Fibroblast of peridontal ligament (primary cell): ENCODE measurements around the gene YWHAQ.
"Not testable (repeated sequence)": the region's sequence is repeated elsewhere in the genome, so short reads cannot be mapped to it uniquely, and the experiment has no call there.

Source experiments
- DNase-seq: peaks from one replicate; pipeline ENCODE4 v3.0.0-alpha.2; 2010; ENCODE audit errors: extremely low read depth

YWHAQ gene

GRCh38 chr2:9631878-9632700 is 1.3 kb upstream of the YWHAQ start:
- peak; percentile 30 for DNase-seq

- no peak for DNase-seq
Observed at GRCh38 chr2:9631553-9631819, 689 bp upstream of the YWHAQ start.

GRCh38 chr2:9630117-9630735 is 571 bp downstream of the YWHAQ start:
- DNase-seq, result peak; percentile 49

- DNase-seq, result peak; percentile 57
Observed at GRCh38 chr2:9629222-9630116, 1.3 kb downstream of the YWHAQ start.

GRCh38 chr2:9627310-9627709 is 3.5 kb downstream of the YWHAQ start:
- DNase-seq, result peak; percentile 24

GRCh38 chr2:9623151-9623550 is 7.6 kb downstream of the YWHAQ start:
- peak; percentile 23 for DNase-seq

GRCh38 chr2:9621655-9622054 is 9.1 kb downstream of the YWHAQ start:
- DNase-seq, result not testable (repeated sequence)

GRCh38 chr2:9618410-9618809 is 12.4 kb downstream of the YWHAQ start:
- DNase-seq, result no peak

- peak; percentile 56 for DNase-seq
Observed at GRCh38 chr2:9617749-9618148, 13.0 kb downstream of the YWHAQ start.

GRCh38 chr2:9617296-9617695 is 13.5 kb downstream of the YWHAQ start:
- no peak for DNase-seq

GRCh38 chr2:9614562-9614961 is 16.2 kb downstream of the YWHAQ start:
- no peak for DNase-seq

GRCh38 chr2:9613291-9613690 is 17.5 kb downstream of the YWHAQ start:
- peak; percentile 95 for DNase-seq

GRCh38 chr2:9611549-9611912 is 19.3 kb downstream of the YWHAQ start:
- not testable (repeated sequence) for DNase-seq

GRCh38 chr2:9610781-9611548 is 19.8 kb downstream of the YWHAQ start:
- DNase-seq, result peak; percentile 43

- not testable (repeated sequence) for DNase-seq
Observed at GRCh38 chr2:9608491-9608890, 22.3 kb downstream of the YWHAQ start.

- no peak for DNase-seq
Observed at GRCh38 chr2:9602412-9602811, 28.4 kb downstream of the YWHAQ start.

GRCh38 chr2:9601397-9601796 is 29.4 kb downstream of the YWHAQ start:
- DNase-seq, result no peak

GRCh38 chr2:9599430-9599829 is 31.4 kb downstream of the YWHAQ start:
- DNase-seq, result no peak

GRCh38 chr2:9596621-9597311 is 34.0 kb downstream of the YWHAQ start:
- DNase-seq, result no peak

- DNase-seq, result no peak
Observed at GRCh38 chr2:9595746-9596145, 35.1 kb downstream of the YWHAQ start.

- not testable (repeated sequence) for DNase-seq
Observed at GRCh38 chr2:9595256-9595655, 35.5 kb downstream of the YWHAQ start.
